Measurements from ENCODE around the gene CALCOCO1.
"Not testable (repeated sequence)": the region's sequence is repeated elsewhere in the genome, so short reads cannot be mapped to it uniquely, and the experiment has no call there.

Gene CALCOCO1

GRCh38 chr12:53733051-53733806, 6.0 kb upstream of the CALCOCO1 start:
- DNase-seq = no peak

GRCh38 chr12:53729644-53730043, 2.4 kb upstream of the CALCOCO1 start:
- no peak for DNase-seq

- no peak for DNase-seq
Observed at GRCh38 chr12:53728206-53728605, 954 bp upstream of the CALCOCO1 start.

GRCh38 chr12:53726946-53727309, 324 bp downstream of the CALCOCO1 start:
- DNase-seq = no peak

GRCh38 chr12:53726341-53726740, 911 bp downstream of the CALCOCO1 start:
- DNase-seq = peak; percentile 13

GRCh38 chr12:53725824-53726223, 1.4 kb downstream of the CALCOCO1 start:
- DNase-seq = no peak

GRCh38 chr12:53722450-53723041, 4.7 kb downstream of the CALCOCO1 start:
- no peak for DNase-seq

- DNase-seq = no peak
Observed at GRCh38 chr12:53720946-53721345, 6.3 kb downstream of the CALCOCO1 start.

- no peak for DNase-seq
Observed at GRCh38 chr12:53719649-53720048, 7.6 kb downstream of the CALCOCO1 start.

GRCh38 chr12:53718567-53718966, 8.7 kb downstream of the CALCOCO1 start:
- not testable (repeated sequence) for DNase-seq

GRCh38 chr12:53717319-53717718, 9.9 kb downstream of the CALCOCO1 start:
- no peak for DNase-seq

- DNase-seq = no peak
Observed at GRCh38 chr12:53714004-53714403, 13.2 kb downstream of the CALCOCO1 start.

- DNase-seq = no peak
Observed at GRCh38 chr12:53713516-53713915, 13.7 kb downstream of the CALCOCO1 start.

- no peak for DNase-seq
Observed at GRCh38 chr12:53712059-53712643, 15.1 kb downstream of the CALCOCO1 start.

- no peak for DNase-seq
Observed at GRCh38 chr12:53710091-53710490, 17.2 kb downstream of the CALCOCO1 start.

GRCh38 chr12:53709671-53710070, 17.6 kb downstream of the CALCOCO1 start:
- DNase-seq = no peak

GRCh38 chr12:53706080-53706479, 21.2 kb downstream of the CALCOCO1 start:
- no peak for DNase-seq

- no peak for DNase-seq
Observed at GRCh38 chr12:53703756-53704155, 23.5 kb downstream of the CALCOCO1 start.

- peak; percentile 77 for DNase-seq
Observed at GRCh38 chr12:53701518-53702264, 25.6 kb downstream of the CALCOCO1 start.

GRCh38 chr12:53700567-53700966, 26.7 kb downstream of the CALCOCO1 start:
- DNase-seq = no peak

GRCh38 chr12:53699678-53700025, 27.6 kb downstream of the CALCOCO1 start:
- no peak for DNase-seq

GRCh38 chr12:53698948-53699677, 28.1 kb downstream of the CALCOCO1 start:
- no peak for DNase-seq

Data from CD4-positive, alpha-beta T cell treated with Interleukin-10 for 1 hour (primary cell).